Small intestine (tissue), 7 donors: Measurements from ENCODE around the gene PRKAB1. TPM values are rescaled to one million over a fixed set of nuclear protein-coding genes. Genes with fewer than 3 reads are reported as not detected.
"Not testable (repeated sequence)": the region's sequence is repeated elsewhere in the genome, so short reads cannot be mapped to it uniquely, and the experiment has no call there.

ENCODE experiments used
- DNase-seq, 2 donors: peaks; one replicate each; pipeline versions ENCODE4 v3.0.0 to v3.0.0-alpha.2; 2013
- FAIRE-seq: peaks from 2 replicates; lab custom pipeline; 2012; peaks lifted over from hg19 to GRCh38; lab: Jason Lieb, UNC
- H3K27ac ChIP-seq, 3 donors: one replicate each; pipeline ENCODE4 v1.5.1; 2013; ENCODE audit warnings: low read length in 2 of 3, mild to moderate bottlenecking in 2 of 3, control low read depth in 1 of 3, inconsistent platforms in 1 of 3, low read depth in 1 of 3, moderate library complexity in 1 of 3
- H3K27me3 ChIP-seq, 3 donors: one replicate each; pipeline ENCODE4 v1.6.1; 2013; ENCODE audit warnings: low read length in 3 of 3, inconsistent platforms in 1 of 3; ENCODE audit not compliant: control insufficient read depth in 3 of 3, insufficient read depth in 3 of 3
- H3K36me3 ChIP-seq, 3 donors: one replicate each; pipeline ENCODE4 v1.6.1; 2013; ENCODE audit warnings: low read length in 3 of 3, inconsistent platforms in 1 of 3, low read depth in 1 of 3, mild to moderate bottlenecking in 1 of 3, moderate library complexity in 1 of 3; ENCODE audit not compliant: control insufficient read depth in 3 of 3, insufficient read depth in 2 of 3
- H3K4me1 ChIP-seq, 3 donors: one replicate each; pipeline ENCODE4 v1.6.1; 2013; ENCODE audit warnings: low read length in 2 of 3, inconsistent platforms in 1 of 3, low read depth in 1 of 3, mild to moderate bottlenecking in 1 of 3, moderate library complexity in 1 of 3; ENCODE audit not compliant: control insufficient read depth in 3 of 3, insufficient read depth in 2 of 3
- H3K4me3 ChIP-seq, 3 donors: one replicate each; pipeline ENCODE4 v1.5.1; 2013; ENCODE audit warnings: low read length in 3 of 3, control low read depth in 1 of 3, inconsistent platforms in 1 of 3, low read depth in 1 of 3, mild to moderate bottlenecking in 1 of 3, moderate library complexity in 1 of 3
- H3K9me3 ChIP-seq, 2 donors: one replicate each; pipeline ENCODE4 v1.6.1; 2013; ENCODE audit warnings: low read depth in 1 of 2, low read length in 1 of 2; ENCODE audit not compliant: control insufficient read depth in 2 of 2, insufficient read depth in 1 of 2
- WGBS, 3 donors: extraction: QIAGEN DNeasy Blood & Tissue Kit; methylation state at CpG; one replicate each; pipeline ENCODE4 v1.1.7; 2013; 5-methylcytosine and 5-hydroxymethylcytosine counted together
- polyA plus RNA-seq, 4 donors: library from polyadenylated mRNA; stranded (reverse) in 3 of 4; unstranded in 1 of 4; fragments of 200-250 nt in 3 of 4; fragments of 120-200 nt in 1 of 4; gene quantifications; one replicate each; pipeline versions ENCODE4 v1.2.1 to v1.2.3, GENCODE V29; 2013
- donor health status: healthy with polysubstance abuse.
- donor health status: control.
- donor health status: control.
- donor health status: Bipolar disorder and iron deficiency.
- donor health status: healthy.

PRKAB1 gene
- polyA plus RNA-seq, 4 donors: 32.3 to 70.2 (median 64.0) TPM

- Histone ChIP-seq H3K27ac (no peak overlapping the region), H3K36me3 (no peaks in the 10 kb centered on the region), H3K27me3 (no peaks in the 10 kb centered on the region), H3K4me3 (no peak overlapping the region), H3K9me3 (peaks cover 0 to 9% of the 10 kb centered on the region in 2 donors), H3K4me1 (no peaks in the 10 kb centered on the region)
- 52 to 71% (median 58%) methylated on average over 3 of the region's 3 CpGs for WGBS, 3 donors
- FAIRE-seq: no peak
- DNase-seq: no peak
Observed at GRCh38 chr12:119652665-119653064, 15.3 kb upstream of the PRKAB1 start.

- FAIRE-seq, H3K36me3 ChIP-seq, H3K9me3 ChIP-seq, H3K4me3 ChIP-seq, H3K27ac ChIP-seq, DNase-seq, H3K27me3 ChIP-seq, H3K4me1 ChIP-seq: not testable (repeated sequence)
- WGBS, 3 donors: 61 to 73% (median 70%) methylated on average over 2 of the region's 2 CpGs
Observed at GRCh38 chr12:119657001-119657400, 10.9 kb upstream of the PRKAB1 start.

- H3K27me3 ChIP-seq, H3K4me1 ChIP-seq, H3K36me3 ChIP-seq, H3K27ac ChIP-seq, FAIRE-seq, H3K4me3 ChIP-seq, H3K9me3 ChIP-seq: not testable (repeated sequence)
- WGBS, 3 donors: 76 to 89% (median 81%) methylated on average over 6 of the region's 6 CpGs
- peak in 1 of 2 donors; percentile 29 for DNase-seq
Observed at GRCh38 chr12:119658166-119658565, 9.8 kb upstream of the PRKAB1 start.

- Histone ChIP-seq H3K36me3 (no peaks in the 10 kb centered on the region), H3K27ac (peak overlapping the region in 1 of 3 donors; percentile 9), H3K4me3 (no peak overlapping the region), H3K9me3 (no peaks in the 10 kb centered on the region), H3K4me1 (no peaks in the 10 kb centered on the region), H3K27me3 (no peaks in the 10 kb centered on the region)
- DNase-seq (peak; percentile 51 to 60), FAIRE-seq (no peak)
- 44 to 52% (median 47%) methylated on average over 6 of the region's 6 CpGs for WGBS, 3 donors
Observed at GRCh38 chr12:119659289-119659897, 8.5 kb upstream of the PRKAB1 start.

GRCh38 chr12:119660076-119660475 is 7.9 kb upstream of the PRKAB1 start:
- WGBS, 3 donors: 64 to 78% (median 76%) methylated on average over 5 of the region's 5 CpGs
- Histone ChIP-seq H3K36me3 (no peaks in the 10 kb centered on the region), H3K4me1 (peaks cover 0 to under 1% (median 0%) of the 10 kb centered on the region in 3 donors), H3K27me3 (no peaks in the 10 kb centered on the region), H3K27ac (peak overlapping the region in 1 of 3 donors; percentile 9), H3K4me3 (no peak overlapping the region), H3K9me3 (no peaks in the 10 kb centered on the region)
- no peak for FAIRE-seq
- no peak for DNase-seq

- no peaks in the 10 kb centered on the region for H3K36me3 ChIP-seq
- no peak overlapping the region for H3K4me3 ChIP-seq
- H3K27me3 ChIP-seq: no peaks in the 10 kb centered on the region
- H3K27ac ChIP-seq: no peak overlapping the region
- peaks cover 0 to 2% (median 0%) of the 10 kb centered on the region in 3 donors for H3K4me1 ChIP-seq
- WGBS, 3 donors: 48 to 67% (median 59%) methylated on average over 4 of the region's 4 CpGs
- FAIRE-seq (no peak), DNase-seq (no peak)
- no peaks in the 10 kb centered on the region for H3K9me3 ChIP-seq
Observed at GRCh38 chr12:119661882-119662281, 6.1 kb upstream of the PRKAB1 start.

GRCh38 chr12:119664642-119665041 is 3.3 kb upstream of the PRKAB1 start:
- H3K36me3 ChIP-seq: no peaks in the 10 kb centered on the region
- 53 to 87% (median 58%) methylated on average over 1 of the region's 1 CpG for WGBS, 3 donors
- no peak overlapping the region for H3K4me3 ChIP-seq
- H3K9me3 ChIP-seq: no peaks in the 10 kb centered on the region
- H3K27ac ChIP-seq: no peak overlapping the region
- DNase-seq: peak in 1 of 2 donors; percentile 68
- no peak for FAIRE-seq
- peaks cover 2 to 8% (median 2%) of the 10 kb centered on the region in 3 donors for H3K4me1 ChIP-seq
- H3K27me3 ChIP-seq: no peaks in the 10 kb centered on the region

GRCh38 chr12:119665164-119665929 is 2.6 kb upstream of the PRKAB1 start:
- FAIRE-seq (no peak), DNase-seq (no peak)
- H3K27ac ChIP-seq: peak overlapping the region in 1 of 3 donors; percentile 17
- H3K36me3 ChIP-seq: no peaks in the 10 kb centered on the region
- no peaks in the 10 kb centered on the region for H3K9me3 ChIP-seq
- H3K4me3 ChIP-seq: no peak overlapping the region
- H3K4me1 ChIP-seq: peaks cover 2 to 13% (median 4%) of the 10 kb centered on the region in 3 donors
- H3K27me3 ChIP-seq: no peaks in the 10 kb centered on the region
- WGBS, 3 donors: 90 to 95% (median 90%) methylated on average over 4 of the region's 4 CpGs
